HCT116 (cell line): Measurements from ENCODE around the gene TFAP2B. TPM values are rescaled to one million over a fixed set of nuclear protein-coding genes. Genes with fewer than 3 reads are reported as not detected.

ENCODE experiments used
- ATAC-seq: fragments of 200-7000 bp; cut with Tn5 transposase; 2 replicates; pipeline ENCODE4 v1.9.1; 2020; ENCODE audit warnings: mild to moderate bottlenecking, moderate library complexity
- BruUV-seq: library from RNA; stranded (reverse); fragments of 400-500 nt; replicated peaks from 2 replicates; lab custom pipeline; 2021; lab: Mats Ljungman, UMichigan
- CTCF ChIA-PET: fragments of 300-600 bp; sonication (Branson Sonifier 250); formaldehyde crosslinking; loops from one replicate; lab custom pipeline; 2021; ENCODE audit warnings: antibody characterized with exemption; lab: Charles Lee
- POLR2A ChIA-PET: fragments of 300-600, 350-600 bp; sonication (Branson Sonifier 250); formaldehyde crosslinking; loops from one replicate; lab custom pipeline; 2021; ENCODE audit warnings: antibody characterized with exemption; lab: Charles Lee
- RAD21 ChIA-PET, 2 experiments: fragments of 300-600 bp; sonication (Branson Sonifier 250); formaldehyde crosslinking; loops; one replicate each; lab custom pipeline; 2023; ENCODE audit warnings: low total read pairs in 2 of 2; ENCODE audit not compliant: uncharacterized antibody in 2 of 2, unreplicated experiment in 2 of 2, low non-redundant PET in 1 of 2; lab: Charles Lee
- DNase-seq: peaks from one replicate; pipeline ENCODE4 v3.0.0-alpha.2; 2010; ENCODE audit warnings: low read depth, low spot score
- H2AFZ ChIP-seq: fragments of 200-600 bp; shearing (Covaris generic), sonication (generic); 2 replicates; pipeline ENCODE4 v1.6.1; 2017; ENCODE audit warnings: low read depth, mixed run types, mixed read lengths, antibody characterized with exemption, low read length; ENCODE audit not compliant: poor library complexity, severe bottlenecking
- H3K27ac ChIP-seq: 2 replicates; pipeline ENCODE4 v1.5.1; 2012; ENCODE audit warnings: low read depth, low read length
- H3K27me3 ChIP-seq: fragments of 200-600 bp; sonication (generic); 2 replicates; pipeline ENCODE4 v1.6.1; 2016; ENCODE audit warnings: mixed run types, low read length, mixed read lengths; ENCODE audit not compliant: insufficient read depth
- H3K36me3 ChIP-seq, 2 experiments: fragments of 200-500 bp in 1 of 2; fragments of 200-600 bp in 1 of 2; sonication (Bioruptor generic) in 1 of 2; sonication (generic) in 1 of 2; 2 replicates each; pipeline versions ENCODE4 v1.5.1 to v1.6.1; 2014 to 2016; ENCODE audit warnings: low read length in 2 of 2, inconsistent platforms in 1 of 2, mixed read lengths in 1 of 2, mixed run types in 1 of 2; ENCODE audit not compliant: insufficient read depth in 2 of 2, control insufficient read depth in 1 of 2
- H3K4me1 ChIP-seq, 2 experiments: fragments of 200-600 bp in 1 of 2; sonication (generic) in 1 of 2; 2 replicates each; pipeline versions ENCODE4 v1.5.1 to v1.6.1; 2012 to 2017; ENCODE audit warnings: low read length in 2 of 2, inconsistent platforms in 1 of 2, mild to moderate bottlenecking in 1 of 2, mixed read lengths in 1 of 2, mixed run types in 1 of 2, moderate library complexity in 1 of 2; ENCODE audit not compliant: insufficient read depth in 2 of 2, control insufficient read depth in 1 of 2
- H3K4me2 ChIP-seq: fragments of 200-600 bp; sonication (generic); 2 replicates; pipeline ENCODE4 v1.6.1; 2017; ENCODE audit warnings: mixed run types, low read length, mixed read lengths
- H3K4me3 ChIP-seq, 2 experiments: fragments of 200-600 bp in 1 of 2; sonication (generic) in 1 of 2; replicated peaks in 1 of 2; 2 replicates each; pipeline ENCODE4 v1.5.1; 2011 to 2016; ENCODE audit warnings: low read length in 2 of 2, control low read depth in 1 of 2, low read depth in 1 of 2, mild to moderate bottlenecking in 1 of 2, mixed read lengths in 1 of 2, mixed run types in 1 of 2
- H3K79me2 ChIP-seq: fragments of 200-600 bp; sonication (generic); 2 replicates; pipeline ENCODE4 v1.6.1; 2017; ENCODE audit warnings: mild to moderate bottlenecking, mixed run types, low read length, moderate library complexity, mixed read lengths; ENCODE audit not compliant: insufficient read depth
- H3K9ac ChIP-seq: fragments of 200-600 bp; sonication (generic); 2 replicates; pipeline ENCODE4 v1.6.1; 2016; ENCODE audit warnings: low read length, mixed read lengths
- H3K9me2 ChIP-seq: fragments of 200-600 bp; sonication (generic), shearing (Covaris generic); 2 replicates; pipeline ENCODE4 v1.6.1; 2017; ENCODE audit warnings: mixed run types, mild to moderate bottlenecking, moderate library complexity; ENCODE audit not compliant: insufficient read depth
- H3K9me3 ChIP-seq, 2 experiments: fragments of 200-500 bp in 1 of 2; fragments of 200-600 bp in 1 of 2; sonication (Bioruptor generic) in 1 of 2; sonication (generic) in 1 of 2; 2 replicates each; pipeline ENCODE4 v1.6.1; 2014 to 2017; ENCODE audit warnings: low read length in 2 of 2, mixed read lengths in 2 of 2, inconsistent platforms in 1 of 2, low read depth in 1 of 2, mild to moderate bottlenecking in 1 of 2, mixed run types in 1 of 2, moderate library complexity in 1 of 2; ENCODE audit not compliant: control insufficient read depth in 1 of 2, insufficient read depth in 1 of 2
- H4K20me1 ChIP-seq: fragments of 200-600 bp; sonication (generic), shearing (Covaris generic); 2 replicates; pipeline ENCODE4 v1.6.1; 2017; ENCODE audit warnings: mixed run types, mild to moderate bottlenecking, moderate library complexity; ENCODE audit not compliant: insufficient read depth
- CBX3 ChIP-seq: IDR thresholded peaks from 2 replicates; pipeline ENCODE4 v1.6.1; 2012; ENCODE audit warnings: low read depth
- CEBPB ChIP-seq: IDR thresholded peaks from 2 replicates; pipeline ENCODE4 v1.6.1; 2012; ENCODE audit warnings: low read depth
- CTCF ChIP-seq, 3 experiments: fragments of 200-600 bp in 1 of 3; sonication (generic) in 1 of 3; IDR thresholded peaks in 2 of 3; conservative IDR thresholded peaks in 1 of 3; 2 replicates each; pipeline ENCODE4 v1.5.1; 2012 to 2017; ENCODE audit warnings: low read depth in 2 of 3, low read length in 2 of 3, antibody characterized with exemption in 1 of 3, borderline replicate concordance in 1 of 3, control low read depth in 1 of 3, mild to moderate bottlenecking in 1 of 3, mixed read lengths in 1 of 3, mixed run types in 1 of 3, moderate library complexity in 1 of 3; ENCODE audit not compliant: insufficient read depth in 1 of 3
- EGR1 ChIP-seq: IDR thresholded peaks from 2 replicates; pipeline ENCODE4 v1.6.1; 2012; ENCODE audit warnings: low read depth
- ELF1 ChIP-seq: IDR thresholded peaks from 2 replicates; pipeline ENCODE4 v1.6.1; 2012; ENCODE audit warnings: low read depth, borderline replicate concordance
- EZH2 ChIP-seq: fragments of 200-600 bp; sonication (generic); IDR thresholded peaks from 2 replicates; pipeline ENCODE4 v1.6.1; 2017; ENCODE audit warnings: antibody characterized with exemption, mixed run types
- EZH2phosphoT487 ChIP-seq: fragments of 200-600 bp; IDR thresholded peaks from 2 replicates; pipeline ENCODE4 v1.6.1; 2018; ENCODE audit warnings: antibody characterized with exemption, borderline replicate concordance
- POLR2A ChIP-seq: IDR thresholded peaks from 2 replicates; pipeline ENCODE4 v1.7.0; 2011; ENCODE audit warnings: borderline replicate concordance; ENCODE audit not compliant: insufficient read depth, insufficient read length; ENCODE audit errors: extremely low read depth
- POLR2AphosphoS5 ChIP-seq: IDR thresholded peaks from 2 replicates; pipeline ENCODE4 v1.6.1; 2011; ENCODE audit warnings: mild to moderate bottlenecking, low read depth, low read length, moderate library complexity
- RAD21 ChIP-seq: IDR thresholded peaks from 2 replicates; pipeline ENCODE4 v1.6.1; 2012; ENCODE audit warnings: low read depth, mild to moderate bottlenecking
- REST ChIP-seq: IDR thresholded peaks from 2 replicates; pipeline ENCODE4 v1.6.1; 2012; ENCODE audit warnings: low read depth
- SRF ChIP-seq: IDR thresholded peaks from 2 replicates; pipeline ENCODE4 v1.6.1; 2012; ENCODE audit warnings: low read depth
- YY1 ChIP-seq: IDR thresholded peaks from 2 replicates; pipeline ENCODE4 v1.6.1; 2011; ENCODE audit warnings: low read length, low read depth, moderate library complexity, mild to moderate bottlenecking; ENCODE audit not compliant: insufficient replicate concordance; ENCODE audit errors: extremely low read depth
- ZBTB33 ChIP-seq: IDR thresholded peaks from 2 replicates; pipeline ENCODE4 v1.6.1; 2011; ENCODE audit warnings: mild to moderate bottlenecking, low read length, moderate library complexity; ENCODE audit not compliant: insufficient replicate concordance; ENCODE audit errors: extremely low read depth
- intact Hi-C: fragments of 100-400 bp; cut with micrococcal nuclease; formaldehyde crosslinking; loops from 2 replicates; pipeline ENCODE4 v1.10.0; 2022
- total RNA-seq: library from RNA; stranded (reverse); gene quantifications from one replicate; pipeline ENCODE4 v1.2.1, GENCODE V29; 2021; ENCODE audit not compliant: unreplicated experiment

Gene TFAP2B
- total RNA-seq, 1 experiment from 2014 or later, result not detected

- ATAC-seq, result no peak
- Histone ChIP-seq H3K36me3 (no peaks in the 10 kb centered on the region; a peak in 1 of 4 replicates), H2AFZ (no peak overlapping the region), H3K79me2 (no peaks in the 10 kb centered on the region), H4K20me1 (no peaks in the 10 kb centered on the region), H3K27me3 (no peaks in the 10 kb centered on the region), H3K4me1 (no peaks in the 10 kb centered on the region), H3K27ac (no peak overlapping the region), H3K9me3 (no peaks in the 10 kb centered on the region), H3K4me2 (no peak overlapping the region), H3K9ac (no peak overlapping the region), H3K9me2 (no peaks in the 10 kb centered on the region), H3K4me3 (no peak overlapping the region)
- no TSS peak for BruUV-seq
- intact Hi-C loops, result loop anchor here (10.0 kb wide), 1 partner anchor 1037 kb away; no protein-coding TSS in a partner anchor
- POLR2A ChIA-PET, result no interaction called here
- no peak for DNase-seq
- TF ChIP-seq REST (no peak), ZBTB33 (no peak), POLR2A (no peak), EZH2phosphoT487 (no peak), EZH2 (no peak), RAD21 (no peak), YY1 (no peak), EGR1 (no peak), ELF1 (no peak), CEBPB (no peak), SRF (no peak), CTCF (IDR thresholded peaks at IDR 0.05 in 2 of 3, conservative IDR thresholded peaks at IDR 0.05 in 1 of 3; ENCODE audit: borderline replicate concordance in 1 of 3, insufficient read depth in 1 of 3, low read depth in 2 of 3, low read length in 2 of 3) (no peak), CBX3 (no peak), POLR2AphosphoS5 (no peak)
- RAD21 ChIA-PET, result no interaction called here
- CTCF ChIA-PET, result no interaction called here
These were observed 651 bp upstream of the TFAP2B start for GRCh38 chr6:50818020-50818419.
